ENCODE results near the gene USP14.

- TF ChIP-seq EP300 (IDR thresholded peaks at IDR 0.05): no peak
- TF ChIP-seq ZSCAN20 (CRISPR knock-in tag; IDR thresholded peaks at IDR 0.05): no peak
- no peak for TF ChIP-seq POLR2A (IDR thresholded peaks at IDR 0.05; ENCODE audit: low read length)
- no peak for TF ChIP-seq JUN (IDR thresholded peaks at IDR 0.05)
- TF ChIP-seq RCOR1 (IDR thresholded peaks at IDR 0.05; ENCODE audit: low read depth, low read length): no peak
- no peak for TF ChIP-seq CTCF (IDR thresholded peaks at IDR 0.05)
- TF ChIP-seq KDM5A (IDR thresholded peaks at IDR 0.05): no peak
These were observed 57.2 kb downstream of the USP14 start for GRCh38 chr18:215448-216010.
